ENCODE results near the gene THBD. TPM values are rescaled to one million over a fixed set of nuclear protein-coding genes. Genes with fewer than 3 reads are reported as not detected.

The THBD gene
- total and polyA plus RNA-seq, 2 experiments from 2014 or later = 0.10 to 0.97 TPM

DNA sequence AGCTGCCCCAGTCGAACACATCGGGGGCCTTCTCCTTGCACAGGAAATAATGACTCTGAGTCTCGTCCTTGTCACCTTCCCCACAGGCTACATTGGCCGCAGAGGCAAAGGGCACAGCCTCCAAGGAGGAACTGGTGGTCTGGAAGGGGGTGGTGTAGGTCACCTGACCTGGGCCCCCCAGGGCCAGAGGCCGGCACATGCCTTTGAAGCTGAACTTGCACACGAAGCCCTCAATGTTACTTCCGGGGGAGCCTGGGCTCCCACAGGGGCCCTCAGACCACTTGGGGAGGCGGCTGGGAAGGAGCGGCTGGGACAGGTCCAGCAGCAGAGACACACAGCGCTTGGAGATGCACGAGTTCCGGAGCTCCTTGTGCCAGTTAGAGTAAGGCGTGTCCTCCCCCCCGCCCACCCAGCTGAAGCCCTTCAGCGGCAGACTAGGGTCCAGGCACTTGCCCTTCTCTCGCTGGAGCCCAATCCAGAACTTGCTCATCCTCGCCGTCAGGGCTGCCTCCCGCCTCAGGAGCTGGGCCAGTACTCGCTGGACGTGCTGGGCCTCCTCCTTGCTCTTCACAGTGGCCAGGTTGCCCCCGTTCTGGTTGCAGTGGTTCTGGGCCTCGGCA lies 36.1 kb upstream of the THBD start:
- Mint-ChIP-seq H3K27ac (no peak overlapping the region), H3K9me3 (no peaks in the 10 kb centered on the region)
- no peaks in the 10 kb centered on the region for H3K79me2 ChIP-seq (replicated peaks; ENCODE audit: insufficient read depth)

More for the DNA sequence above, 36.1 kb upstream of the THBD start:
- Histone ChIP-seq H3K36me3 (ENCODE audit: insufficient read depth) (no peaks in the 10 kb centered on the region), H2AFZ (no peak overlapping the region), H3K9me2 (ENCODE audit: insufficient read depth) (no peaks in the 10 kb centered on the region), H3K4me2 (no peak overlapping the region), H3K4me3 (no peak overlapping the region), H3K4me1 (ENCODE audit: insufficient read depth) (no peaks in the 10 kb centered on the region; the same call in 1 of the 2 replicates), H3F3A (replicated peaks; ENCODE audit: low read depth) (no peaks in the 10 kb centered on the region), H4K20me1 (replicated peaks; ENCODE audit: insufficient read depth) (no peaks in the 10 kb centered on the region), H3K27me3 (ENCODE audit: insufficient read depth) (no peaks in the 10 kb centered on the region), H3K27ac (ENCODE audit: low read depth) (no peak overlapping the region)
- DNase-seq (ENCODE audit: low spot score) (no peak), ATAC-seq (no peak)
- TF ChIP-seq CREB1 (CRISPR knock-in tag; IDR thresholded peaks at IDR 0.05; ENCODE audit: low read depth) = no peak
- no peak for TF ChIP-seq ZNF331 (CRISPR knock-in tag; IDR thresholded peaks at IDR 0.05; ENCODE audit: low read depth)
- TF ChIP-seq POLR2AphosphoS5 (IDR thresholded peaks at IDR 0.05; ENCODE audit: low read depth) = no peak
- TF ChIP-seq NANOG (IDR thresholded peaks at IDR 0.05; ENCODE audit: borderline replicate concordance) = no peak
- TF ChIP-seq EZH2phosphoT487 (IDR thresholded peaks at IDR 0.05; ENCODE audit: unreplicated experiment) = no peak
- TF ChIP-seq ZNF114 (CRISPR knock-in tag; IDR thresholded peaks at IDR 0.05) = no peak
- TF ChIP-seq, protein P1, sequence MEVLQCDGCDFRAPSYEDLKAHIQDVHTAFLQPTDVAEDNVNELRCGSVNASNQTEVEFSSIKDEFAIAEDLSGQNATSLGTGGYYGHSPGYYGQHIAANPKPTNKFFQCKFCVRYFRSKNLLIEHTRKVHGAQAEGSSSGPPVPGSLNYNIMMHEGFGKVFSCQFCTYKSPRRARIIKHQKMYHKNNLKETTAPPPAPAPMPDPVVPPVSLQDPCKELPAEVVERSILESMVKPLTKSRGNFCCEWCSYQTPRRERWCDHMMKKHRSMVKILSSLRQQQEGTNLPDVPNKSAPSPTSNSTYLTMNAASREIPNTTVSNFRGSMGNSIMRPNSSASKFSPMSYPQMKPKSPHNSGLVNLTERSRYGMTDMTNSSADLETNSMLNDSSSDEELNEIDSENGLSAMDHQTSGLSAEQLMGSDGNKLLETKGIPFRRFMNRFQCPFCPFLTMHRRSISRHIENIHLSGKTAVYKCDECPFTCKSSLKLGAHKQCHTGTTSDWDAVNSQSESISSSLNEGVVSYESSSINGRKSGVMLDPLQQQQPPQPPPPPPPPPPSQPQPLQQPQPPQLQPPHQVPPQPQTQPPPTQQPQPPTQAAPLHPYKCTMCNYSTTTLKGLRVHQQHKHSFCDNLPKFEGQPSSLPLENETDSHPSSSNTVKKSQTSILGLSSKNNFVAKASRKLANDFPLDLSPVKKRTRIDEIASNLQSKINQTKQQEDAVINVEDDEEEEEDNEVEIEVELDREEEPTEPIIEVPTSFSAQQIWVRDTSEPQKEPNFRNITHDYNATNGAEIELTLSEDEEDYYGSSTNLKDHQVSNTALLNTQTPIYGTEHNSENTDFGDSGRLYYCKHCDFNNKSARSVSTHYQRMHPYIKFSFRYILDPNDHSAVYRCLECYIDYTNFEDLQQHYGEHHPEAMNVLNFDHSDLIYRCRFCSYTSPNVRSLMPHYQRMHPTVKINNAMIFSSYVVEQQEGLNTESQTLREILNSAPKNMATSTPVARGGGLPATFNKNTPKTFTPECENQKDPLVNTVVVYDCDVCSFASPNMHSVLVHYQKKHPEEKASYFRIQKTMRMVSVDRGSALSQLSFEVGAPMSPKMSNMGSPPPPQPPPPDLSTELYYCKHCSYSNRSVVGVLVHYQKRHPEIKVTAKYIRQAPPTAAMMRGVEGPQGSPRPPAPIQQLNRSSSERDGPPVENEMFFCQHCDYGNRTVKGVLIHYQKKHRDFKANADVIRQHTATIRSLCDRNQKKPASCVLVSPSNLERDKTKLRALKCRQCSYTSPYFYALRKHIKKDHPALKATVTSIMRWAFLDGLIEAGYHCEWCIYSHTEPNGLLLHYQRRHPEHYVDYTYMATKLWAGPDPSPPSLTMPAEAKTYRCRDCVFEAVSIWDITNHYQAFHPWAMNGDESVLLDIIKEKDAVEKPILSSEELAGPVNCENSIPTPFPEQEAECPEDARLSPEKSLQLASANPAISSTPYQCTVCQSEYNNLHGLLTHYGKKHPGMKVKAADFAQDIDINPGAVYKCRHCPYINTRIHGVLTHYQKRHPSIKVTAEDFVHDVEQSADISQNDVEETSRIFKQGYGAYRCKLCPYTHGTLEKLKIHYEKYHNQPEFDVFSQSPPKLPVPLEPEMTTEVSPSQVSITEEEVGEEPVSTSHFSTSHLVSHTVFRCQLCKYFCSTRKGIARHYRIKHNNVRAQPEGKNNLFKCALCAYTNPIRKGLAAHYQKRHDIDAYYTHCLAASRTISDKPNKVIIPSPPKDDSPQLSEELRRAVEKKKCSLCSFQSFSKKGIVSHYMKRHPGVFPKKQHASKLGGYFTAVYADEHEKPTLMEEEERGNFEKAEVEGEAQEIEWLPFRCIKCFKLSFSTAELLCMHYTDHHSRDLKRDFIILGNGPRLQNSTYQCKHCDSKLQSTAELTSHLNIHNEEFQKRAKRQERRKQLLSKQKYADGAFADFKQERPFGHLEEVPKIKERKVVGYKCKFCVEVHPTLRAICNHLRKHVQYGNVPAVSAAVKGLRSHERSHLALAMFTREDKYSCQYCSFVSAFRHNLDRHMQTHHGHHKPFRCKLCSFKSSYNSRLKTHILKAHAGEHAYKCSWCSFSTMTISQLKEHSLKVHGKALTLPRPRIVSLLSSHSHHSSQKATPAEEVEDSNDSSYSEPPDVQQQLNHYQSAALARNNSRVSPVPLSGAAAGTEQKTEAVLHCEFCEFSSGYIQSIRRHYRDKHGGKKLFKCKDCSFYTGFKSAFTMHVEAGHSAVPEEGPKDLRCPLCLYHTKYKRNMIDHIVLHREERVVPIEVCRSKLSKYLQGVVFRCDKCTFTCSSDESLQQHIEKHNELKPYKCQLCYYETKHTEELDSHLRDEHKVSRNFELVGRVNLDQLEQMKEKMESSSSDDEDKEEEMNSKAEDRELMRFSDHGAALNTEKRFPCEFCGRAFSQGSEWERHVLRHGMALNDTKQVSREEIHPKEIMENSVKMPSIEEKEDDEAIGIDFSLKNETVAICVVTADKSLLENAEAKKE (CRISPR knock-in tag; IDR thresholded peaks at IDR 0.05) = no peak
- no peak for TF ChIP-seq STAT1 (IDR thresholded peaks at IDR 0.05; ENCODE audit: unreplicated experiment)
- TF ChIP-seq, protein P2, sequence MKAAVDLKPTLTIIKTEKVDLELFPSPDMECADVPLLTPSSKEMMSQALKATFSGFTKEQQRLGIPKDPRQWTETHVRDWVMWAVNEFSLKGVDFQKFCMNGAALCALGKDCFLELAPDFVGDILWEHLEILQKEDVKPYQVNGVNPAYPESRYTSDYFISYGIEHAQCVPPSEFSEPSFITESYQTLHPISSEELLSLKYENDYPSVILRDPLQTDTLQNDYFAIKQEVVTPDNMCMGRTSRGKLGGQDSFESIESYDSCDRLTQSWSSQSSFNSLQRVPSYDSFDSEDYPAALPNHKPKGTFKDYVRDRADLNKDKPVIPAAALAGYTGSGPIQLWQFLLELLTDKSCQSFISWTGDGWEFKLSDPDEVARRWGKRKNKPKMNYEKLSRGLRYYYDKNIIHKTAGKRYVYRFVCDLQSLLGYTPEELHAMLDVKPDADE (IDR thresholded peaks at IDR 0.05) = no peak
- no peak for TF ChIP-seq JUNB (IDR thresholded peaks at IDR 0.05; ENCODE audit: unreplicated experiment)
- TF ChIP-seq, protein P3, sequence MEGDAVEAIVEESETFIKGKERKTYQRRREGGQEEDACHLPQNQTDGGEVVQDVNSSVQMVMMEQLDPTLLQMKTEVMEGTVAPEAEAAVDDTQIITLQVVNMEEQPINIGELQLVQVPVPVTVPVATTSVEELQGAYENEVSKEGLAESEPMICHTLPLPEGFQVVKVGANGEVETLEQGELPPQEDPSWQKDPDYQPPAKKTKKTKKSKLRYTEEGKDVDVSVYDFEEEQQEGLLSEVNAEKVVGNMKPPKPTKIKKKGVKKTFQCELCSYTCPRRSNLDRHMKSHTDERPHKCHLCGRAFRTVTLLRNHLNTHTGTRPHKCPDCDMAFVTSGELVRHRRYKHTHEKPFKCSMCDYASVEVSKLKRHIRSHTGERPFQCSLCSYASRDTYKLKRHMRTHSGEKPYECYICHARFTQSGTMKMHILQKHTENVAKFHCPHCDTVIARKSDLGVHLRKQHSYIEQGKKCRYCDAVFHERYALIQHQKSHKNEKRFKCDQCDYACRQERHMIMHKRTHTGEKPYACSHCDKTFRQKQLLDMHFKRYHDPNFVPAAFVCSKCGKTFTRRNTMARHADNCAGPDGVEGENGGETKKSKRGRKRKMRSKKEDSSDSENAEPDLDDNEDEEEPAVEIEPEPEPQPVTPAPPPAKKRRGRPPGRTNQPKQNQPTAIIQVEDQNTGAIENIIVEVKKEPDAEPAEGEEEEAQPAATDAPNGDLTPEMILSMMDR (conservative IDR thresholded peaks at IDR 0.05; ENCODE audit: low read depth in 2 of 2) = no peak
- TF ChIP-seq EZH2 (IDR thresholded peaks at IDR 0.05; ENCODE audit: low read depth, unreplicated experiment) = no peak
- TF ChIP-seq, protein P4, sequence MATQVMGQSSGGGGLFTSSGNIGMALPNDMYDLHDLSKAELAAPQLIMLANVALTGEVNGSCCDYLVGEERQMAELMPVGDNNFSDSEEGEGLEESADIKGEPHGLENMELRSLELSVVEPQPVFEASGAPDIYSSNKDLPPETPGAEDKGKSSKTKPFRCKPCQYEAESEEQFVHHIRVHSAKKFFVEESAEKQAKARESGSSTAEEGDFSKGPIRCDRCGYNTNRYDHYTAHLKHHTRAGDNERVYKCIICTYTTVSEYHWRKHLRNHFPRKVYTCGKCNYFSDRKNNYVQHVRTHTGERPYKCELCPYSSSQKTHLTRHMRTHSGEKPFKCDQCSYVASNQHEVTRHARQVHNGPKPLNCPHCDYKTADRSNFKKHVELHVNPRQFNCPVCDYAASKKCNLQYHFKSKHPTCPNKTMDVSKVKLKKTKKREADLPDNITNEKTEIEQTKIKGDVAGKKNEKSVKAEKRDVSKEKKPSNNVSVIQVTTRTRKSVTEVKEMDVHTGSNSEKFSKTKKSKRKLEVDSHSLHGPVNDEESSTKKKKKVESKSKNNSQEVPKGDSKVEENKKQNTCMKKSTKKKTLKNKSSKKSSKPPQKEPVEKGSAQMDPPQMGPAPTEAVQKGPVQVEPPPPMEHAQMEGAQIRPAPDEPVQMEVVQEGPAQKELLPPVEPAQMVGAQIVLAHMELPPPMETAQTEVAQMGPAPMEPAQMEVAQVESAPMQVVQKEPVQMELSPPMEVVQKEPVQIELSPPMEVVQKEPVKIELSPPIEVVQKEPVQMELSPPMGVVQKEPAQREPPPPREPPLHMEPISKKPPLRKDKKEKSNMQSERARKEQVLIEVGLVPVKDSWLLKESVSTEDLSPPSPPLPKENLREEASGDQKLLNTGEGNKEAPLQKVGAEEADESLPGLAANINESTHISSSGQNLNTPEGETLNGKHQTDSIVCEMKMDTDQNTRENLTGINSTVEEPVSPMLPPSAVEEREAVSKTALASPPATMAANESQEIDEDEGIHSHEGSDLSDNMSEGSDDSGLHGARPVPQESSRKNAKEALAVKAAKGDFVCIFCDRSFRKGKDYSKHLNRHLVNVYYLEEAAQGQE (IDR thresholded peaks at IDR 0.05; ENCODE audit: unreplicated experiment) = no peak
- Mint-ChIP-seq H3K4me1 (peaks cover 29% of the 10 kb centered on the region), H3K36me3 (ENCODE audit: low read depth) (no peaks in the 10 kb centered on the region), H3K4me3 (no peak overlapping the region), H3K27me3 (ENCODE audit: insufficient read depth, low read depth, poor library complexity) (peaks cover 8% of the 10 kb centered on the region)
